Common myeloid progenitor, CD34-positive (primary cell): ENCODE data around the gene PPP2R3A.
"Not testable (repeated sequence)": the region's sequence is repeated elsewhere in the genome, so short reads cannot be mapped to it uniquely, and the experiment has no call there.

ENCODE experiments used
- CTCF ChIA-PET: fragments of 350-600 bp; sonication (Branson Sonifier 250); formaldehyde crosslinking; loops from one replicate; lab custom pipeline; 2021; ENCODE audit warnings: antibody characterized with exemption; lab: Charles Lee
- POLR2A ChIA-PET: fragments of 350-600 bp; sonication (Branson Sonifier 250); formaldehyde crosslinking; loops from one replicate; lab custom pipeline; 2021; ENCODE audit warnings: antibody characterized with exemption; lab: Charles Lee
- DNase-seq, 3 donors: peaks; one replicate each; pipeline versions ENCODE4 v3.0.0 to v3.0.0-alpha.2; 2013
- H3K27ac ChIP-seq, 2 experiments: 1 replicate in 1 of 2; 2 replicates in 1 of 2; pipeline ENCODE4 v1.7.0; 2013; ENCODE audit warnings: inconsistent platforms in 2 of 2, low read length in 2 of 2, mild to moderate bottlenecking in 2 of 2, low read depth in 1 of 2, moderate library complexity in 1 of 2; ENCODE audit not compliant: severe bottlenecking in 2 of 2, insufficient read depth in 1 of 2, poor library complexity in 1 of 2
- H3K27me3 ChIP-seq, 5 experiments: replicated peaks in 2 of 5; 1 replicate in 3 of 5; 2 replicates in 2 of 5; pipeline versions ENCODE4 v1.6.1 to v1.7.0; 2013; ENCODE audit warnings: low read length in 4 of 5, mild to moderate bottlenecking in 2 of 5, moderate library complexity in 2 of 5, inconsistent platforms in 1 of 5; ENCODE audit not compliant: insufficient read depth in 5 of 5, control insufficient read depth in 4 of 5
- H3K36me3 ChIP-seq, 4 experiments: 1 replicate in 2 of 4; 2 replicates in 2 of 4; pipeline versions ENCODE4 v1.6.1 to v1.7.0; 2013; ENCODE audit warnings: low read length in 3 of 4, control low read depth in 1 of 4, mild to moderate bottlenecking in 1 of 4; ENCODE audit not compliant: control insufficient read depth in 4 of 4, insufficient read depth in 4 of 4
- H3K4me1 ChIP-seq, 4 experiments: 1 replicate in 3 of 4; 2 replicates in 1 of 4; pipeline versions ENCODE4 v1.6.1 to v1.7.1; 2013; ENCODE audit warnings: low read length in 3 of 4, mild to moderate bottlenecking in 3 of 4, control low read depth in 1 of 4, inconsistent platforms in 1 of 4, moderate library complexity in 1 of 4; ENCODE audit not compliant: control insufficient read depth in 4 of 4, insufficient read depth in 4 of 4; ENCODE audit errors: control extremely low read depth in 1 of 4
- H3K4me3 ChIP-seq, 7 experiments: 1 replicate in 4 of 7; 2 replicates in 3 of 7; pipeline versions ENCODE4 v1.5.1 to v1.7.0; 2013; ENCODE audit warnings: mild to moderate bottlenecking in 7 of 7, low read length in 6 of 7, moderate library complexity in 6 of 7, inconsistent platforms in 2 of 7, low read depth in 2 of 7, control low read depth in 1 of 7; ENCODE audit not compliant: insufficient read depth in 4 of 7, control insufficient read depth in 1 of 7; ENCODE audit errors: extremely low read depth in 1 of 7
- H3K9me3 ChIP-seq, 5 experiments: 1 replicate in 4 of 5; 2 replicates in 1 of 5; pipeline versions ENCODE4 v1.6.1 to v1.7.1; 2013; ENCODE audit warnings: low read length in 4 of 5, mild to moderate bottlenecking in 2 of 5, inconsistent platforms in 1 of 5, low read depth in 1 of 5, moderate library complexity in 1 of 5; ENCODE audit not compliant: control insufficient read depth in 4 of 5, insufficient read depth in 2 of 5; ENCODE audit errors: control extremely low read depth in 1 of 5
- WGBS: methylation state at CpG from one replicate; pipeline ENCODE4 v1.1.5; 2013; ENCODE audit not compliant: insufficient coverage; 5-methylcytosine and 5-hydroxymethylcytosine counted together

PPP2R3A gene

DNA sequence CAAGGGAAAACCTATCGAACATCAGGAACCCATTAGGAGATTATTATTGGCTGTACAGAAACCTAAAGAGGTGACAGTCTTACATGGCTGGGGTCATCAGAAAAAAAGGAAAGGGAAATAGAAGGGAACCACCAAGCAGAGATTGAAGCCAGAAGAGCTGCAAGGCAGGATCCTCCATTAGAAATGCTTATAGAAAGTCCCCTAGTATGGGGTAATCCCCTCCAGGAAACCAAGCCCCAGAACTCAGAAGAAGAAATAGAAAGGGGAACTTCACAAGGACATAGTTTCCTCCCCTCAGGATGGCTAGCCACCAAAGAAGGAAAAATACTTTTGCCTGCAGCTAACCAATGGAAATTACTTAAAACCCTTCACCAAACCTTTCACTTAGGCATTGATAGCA lies 27.8 kb upstream of the PPP2R3A start:
- POLR2A ChIA-PET, H3K27ac ChIP-seq, H3K36me3 ChIP-seq, H3K27me3 ChIP-seq, DNase-seq, H3K4me3 ChIP-seq, CTCF ChIA-PET, H3K4me1 ChIP-seq, H3K9me3 ChIP-seq: not testable (repeated sequence)
- WGBS: 100% methylated on average over 1 of the region's 1 CpG

DNA sequence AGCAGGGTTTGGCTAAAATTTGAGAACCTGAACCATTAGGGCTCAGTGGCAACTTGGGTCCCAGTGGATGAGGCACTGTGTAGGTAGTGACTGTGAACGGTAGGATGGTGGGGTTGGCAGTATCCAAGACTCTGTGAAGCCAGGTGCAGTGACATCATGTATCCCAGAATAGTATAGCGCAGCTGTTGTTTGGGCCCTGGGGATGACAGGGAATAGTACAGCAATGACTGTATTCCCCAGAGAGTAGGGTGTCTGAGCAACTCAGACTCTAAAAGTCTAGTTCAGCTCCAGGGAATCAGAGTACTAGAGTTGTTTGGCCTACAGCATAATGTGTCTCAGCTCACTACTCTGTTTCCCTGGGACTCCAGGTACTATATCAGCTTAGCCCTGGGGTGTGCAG lies 20.7 kb upstream of the PPP2R3A start:
- Histone ChIP-seq H3K4me3 (no peak overlapping the region), H3K36me3 (no peaks in the 10 kb centered on the region), H3K9me3 (peaks cover 0 to 15% (median 4%) of the 10 kb centered on the region in 5 experiments), H3K27me3 (no peaks in the 10 kb centered on the region), H3K27ac (no peak overlapping the region), H3K4me1 (no peaks in the 10 kb centered on the region)
- ChIA-PET CTCF (no interaction called here), POLR2A (no interaction called here)
- no peak for DNase-seq
- 100% methylated on average over 1 of the region's 2 CpGs for WGBS

DNA sequence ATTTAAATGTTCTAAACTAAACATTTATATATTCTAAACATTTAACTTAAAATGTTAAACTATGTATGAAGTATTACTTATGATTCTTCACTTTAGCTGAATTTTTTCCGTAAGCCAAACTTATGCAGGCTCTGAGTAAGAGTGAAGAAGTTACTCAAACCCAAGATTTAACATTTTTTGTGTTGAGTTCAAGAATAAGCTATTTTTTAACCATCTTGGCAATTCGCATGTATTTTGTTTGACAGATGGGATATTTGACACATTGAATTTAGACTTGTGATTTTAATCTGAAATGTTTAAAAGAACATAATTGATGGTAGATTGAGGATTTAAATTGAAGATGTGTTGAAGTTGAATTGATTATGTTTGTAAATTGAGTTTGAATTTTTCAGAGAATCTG lies 14.6 kb upstream of the PPP2R3A start:
- peaks cover 0 to 5% (median 0%) of the 10 kb centered on the region in 5 experiments for H3K9me3 ChIP-seq
- ChIA-PET POLR2A (no interaction called here), CTCF (no interaction called here)
- no peak overlapping the region for H3K4me3 ChIP-seq
- 100% methylated on average over 1 of the region's 2 CpGs for WGBS
- no peaks in the 10 kb centered on the region for H3K36me3 ChIP-seq
- H3K27ac ChIP-seq: no peak overlapping the region
- peaks cover 0 to 2% (median 0%) of the 10 kb centered on the region in 5 experiments for H3K27me3 ChIP-seq
- no peak for DNase-seq
- H3K4me1 ChIP-seq: no peaks in the 10 kb centered on the region

DNA sequence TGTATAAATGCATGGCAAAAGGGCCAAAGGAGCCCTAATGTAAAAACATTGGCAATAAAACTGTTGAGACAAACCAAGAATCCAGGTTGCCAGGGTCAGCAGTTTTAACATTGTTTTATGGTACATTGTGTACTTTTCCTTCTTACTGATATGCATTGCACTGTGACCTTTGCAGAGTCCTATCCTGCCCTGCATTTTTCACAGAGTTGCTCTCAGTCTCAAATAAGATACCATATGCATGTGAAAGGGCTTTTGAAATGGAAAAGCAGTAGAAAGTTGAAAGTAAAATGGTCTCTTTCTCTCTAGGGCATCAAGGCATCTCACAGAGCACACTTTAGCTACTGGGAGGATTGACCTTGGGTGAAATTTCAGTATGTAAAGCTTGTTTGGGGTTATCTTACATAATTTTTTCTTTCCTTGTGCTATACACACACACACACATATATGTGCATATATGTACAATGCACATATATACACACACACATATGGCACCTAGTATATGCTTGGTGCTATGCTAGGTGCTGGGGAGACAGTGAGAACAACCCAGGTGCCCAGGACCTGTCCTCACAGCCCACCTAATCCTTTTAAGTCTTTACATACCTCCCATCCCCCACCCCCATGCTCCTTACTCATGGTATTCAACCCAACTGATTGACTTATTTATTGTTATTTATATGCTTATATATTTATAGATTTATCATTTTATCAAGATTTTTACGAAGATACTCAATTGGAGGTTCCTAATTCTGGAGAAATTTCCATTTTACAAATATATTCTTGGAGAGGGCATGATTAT lies 1.2 kb upstream of the PPP2R3A start:
- POLR2A ChIA-PET: no interaction called here

DNA sequence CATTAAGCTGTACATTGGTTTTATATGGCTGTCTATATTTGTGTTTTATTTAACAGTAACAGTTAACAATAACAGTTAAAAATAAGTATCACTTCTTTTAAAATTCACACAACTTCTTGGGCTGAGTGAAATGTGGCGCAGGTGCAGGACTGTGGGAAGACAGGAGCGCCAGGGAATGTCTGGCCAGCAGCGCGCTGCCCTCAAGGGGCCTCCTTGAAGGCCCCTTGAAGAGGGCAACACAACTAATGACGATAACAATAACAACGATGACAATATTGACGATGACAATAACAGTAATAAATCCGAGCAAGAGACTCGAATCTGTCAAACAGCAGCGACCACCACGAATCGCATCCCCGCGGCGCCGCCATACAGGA lies 411 bp upstream of the PPP2R3A start:
- peaks cover 0 to 6% (median 3%) of the 10 kb centered on the region in 5 experiments for H3K9me3 ChIP-seq
- POLR2A ChIA-PET: no interaction called here
- no peaks in the 10 kb centered on the region for H3K36me3 ChIP-seq
- no peak for DNase-seq
- peaks cover 0 to 14% (median 9%) of the 10 kb centered on the region in 4 experiments for H3K4me1 ChIP-seq
- no peak overlapping the region for H3K27ac ChIP-seq
- WGBS: 46% methylated on average over 9 of the region's 16 CpGs
- CTCF ChIA-PET: no interaction called here
- peak overlapping the region in 6 of 7 experiments; percentile 8 to 91 (median 58) for H3K4me3 ChIP-seq
- no peaks in the 10 kb centered on the region for H3K27me3 ChIP-seq

More for the DNA sequence above, 1.2 kb upstream of the PPP2R3A start:
- Histone ChIP-seq H3K9me3 (peaks cover 0 to 8% (median 4%) of the 10 kb centered on the region in 5 experiments), H3K27ac (no peak overlapping the region), H3K4me1 (peaks cover 0 to 14% (median 9%) of the 10 kb centered on the region in 4 experiments), H3K4me3 (no peak overlapping the region), H3K27me3 (no peaks in the 10 kb centered on the region), H3K36me3 (no peaks in the 10 kb centered on the region)
- DNase-seq: no peak
- WGBS: no CpG with 5 or more reads among the region's 1 CpG
- CTCF ChIA-PET: no interaction called here

DNA sequence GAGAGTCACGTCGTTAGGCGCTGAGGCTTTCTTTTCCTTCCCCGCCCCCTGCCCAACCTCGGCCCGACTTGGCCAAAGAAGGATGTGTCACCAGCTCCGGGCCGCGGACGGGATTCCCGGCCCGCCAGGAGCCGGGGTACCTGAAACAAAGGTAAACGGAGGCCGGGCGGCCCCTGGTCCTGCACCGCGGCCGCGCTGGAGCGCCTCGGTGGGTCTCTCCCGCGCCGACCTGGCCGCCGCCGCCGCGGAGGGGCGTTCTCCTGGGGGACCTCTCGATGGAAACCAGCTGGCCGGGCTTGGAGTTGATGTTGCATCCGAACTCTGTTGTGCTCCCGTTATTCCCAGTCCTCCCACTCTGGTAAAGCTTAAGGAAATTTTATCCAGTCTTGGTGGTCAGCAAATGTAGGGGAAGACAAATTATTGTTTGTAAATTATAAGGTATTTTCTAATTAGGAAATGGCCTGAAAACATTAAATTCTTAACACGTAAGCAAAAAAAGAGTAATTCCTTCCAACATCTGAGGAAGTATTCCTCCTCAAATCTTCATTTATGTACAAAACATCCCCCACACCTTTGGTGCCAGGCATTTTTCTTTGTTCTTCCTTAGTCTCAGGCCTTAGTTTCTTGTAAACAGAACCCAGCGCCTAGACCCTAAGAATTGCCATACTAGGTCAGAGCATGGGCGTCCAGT lies 888 bp downstream of the PPP2R3A start:
- H3K27me3 ChIP-seq: no peaks in the 10 kb centered on the region
- H3K27ac ChIP-seq: no peak overlapping the region
- peaks cover 0 to 14% (median 10%) of the 10 kb centered on the region in 4 experiments for H3K4me1 ChIP-seq
- POLR2A ChIA-PET: no interaction called here
- peak overlapping the region; percentile 60 to 91 (median 81) for H3K4me3 ChIP-seq
- no peak for DNase-seq
- no peaks in the 10 kb centered on the region for H3K36me3 ChIP-seq
- 6% methylated on average over 19 of the region's 38 CpGs for whole genome bisulfite sequencing
- peaks cover 0 to 1% (median 0%) of the 10 kb centered on the region in 5 experiments for H3K9me3 ChIP-seq
- CTCF ChIA-PET: interaction anchor here (1.7 kb wide), 1 partner anchor 43 kb away, joined by 3 read pairs; no protein-coding TSS in a partner anchor

DNA sequence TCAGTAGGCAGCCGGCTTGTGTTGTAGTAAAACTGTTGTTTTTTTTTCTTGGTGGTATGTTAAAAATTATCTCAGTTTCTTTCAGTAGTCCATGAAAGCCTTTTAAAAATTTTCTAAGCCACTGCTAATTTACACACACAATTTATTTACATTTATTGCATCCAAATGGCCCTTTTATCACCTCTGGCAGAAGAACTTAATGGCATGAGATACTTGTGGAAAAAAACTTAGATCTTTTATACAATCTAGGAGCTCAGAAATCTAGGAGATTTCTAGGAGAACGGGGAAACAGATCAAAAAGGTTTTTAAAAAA lies 1.4 kb downstream of the PPP2R3A start:
- no peak for DNase-seq
- peak overlapping the region in 5 of 7 experiments; percentile 73 to 91 (median 81) for H3K4me3 ChIP-seq
- POLR2A ChIA-PET: no interaction called here
- CTCF ChIA-PET: interaction anchor here (0.6 to 1.7 kb wide), 2 partner anchors 44 to 78 kb away, joined by 3 to 4 read pairs; no protein-coding TSS in a partner anchor
- no peaks in the 10 kb centered on the region for H3K27me3 ChIP-seq
- H3K36me3 ChIP-seq: no peaks in the 10 kb centered on the region
- peaks cover 0 to 14% (median 10%) of the 10 kb centered on the region in 4 experiments for H3K4me1 ChIP-seq
- no peaks in the 10 kb centered on the region for H3K9me3 ChIP-seq
- WGBS: 100% methylated on average over 1 of the region's 2 CpGs
- H3K27ac ChIP-seq: no peak overlapping the region
